ENCODE measurements around the gene ARHGAP26. TPM values are rescaled to one million over a fixed set of nuclear protein-coding genes. Genes with fewer than 3 reads are reported as not detected.

ARHGAP26 gene
- total and polyA plus RNA-seq, 9 donors = 1.9 to 47.1 (median 12.0) TPM

- Histone ChIP-seq H3K4me1 (ENCODE audit: insufficient read depth) (no peaks in the 10 kb centered on the region), H3K27ac (no peak overlapping the region), H3K9me3 (no peaks in the 10 kb centered on the region), H3K36me3 (no peaks in the 10 kb centered on the region), H3K27me3 (no peaks in the 10 kb centered on the region), H3K4me3 (no peak overlapping the region)
- intact Hi-C loops (cut with DNase I) = no loop called here
- WGBS, 3 donors = 51 to 62% (median 62%) methylated on average over 8 of the region's 8 CpGs
- TF ChIP-seq EP300 (IDR thresholded peaks at IDR 0.05) = no peak
- TF ChIP-seq, protein P1, sequence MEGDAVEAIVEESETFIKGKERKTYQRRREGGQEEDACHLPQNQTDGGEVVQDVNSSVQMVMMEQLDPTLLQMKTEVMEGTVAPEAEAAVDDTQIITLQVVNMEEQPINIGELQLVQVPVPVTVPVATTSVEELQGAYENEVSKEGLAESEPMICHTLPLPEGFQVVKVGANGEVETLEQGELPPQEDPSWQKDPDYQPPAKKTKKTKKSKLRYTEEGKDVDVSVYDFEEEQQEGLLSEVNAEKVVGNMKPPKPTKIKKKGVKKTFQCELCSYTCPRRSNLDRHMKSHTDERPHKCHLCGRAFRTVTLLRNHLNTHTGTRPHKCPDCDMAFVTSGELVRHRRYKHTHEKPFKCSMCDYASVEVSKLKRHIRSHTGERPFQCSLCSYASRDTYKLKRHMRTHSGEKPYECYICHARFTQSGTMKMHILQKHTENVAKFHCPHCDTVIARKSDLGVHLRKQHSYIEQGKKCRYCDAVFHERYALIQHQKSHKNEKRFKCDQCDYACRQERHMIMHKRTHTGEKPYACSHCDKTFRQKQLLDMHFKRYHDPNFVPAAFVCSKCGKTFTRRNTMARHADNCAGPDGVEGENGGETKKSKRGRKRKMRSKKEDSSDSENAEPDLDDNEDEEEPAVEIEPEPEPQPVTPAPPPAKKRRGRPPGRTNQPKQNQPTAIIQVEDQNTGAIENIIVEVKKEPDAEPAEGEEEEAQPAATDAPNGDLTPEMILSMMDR (IDR thresholded peaks at IDR 0.05) = no peak
- TF ChIP-seq POLR2A (IDR thresholded peaks at IDR 0.05) = no peak
- DNase-seq = no peak
Measured at GRCh38 chr5:142915813-142916424, 145.7 kb downstream of the ARHGAP26 start.

- intact Hi-C loops (cut with DNase I) = no loop called here
- 85 to 90% (median 87%) methylated on average over 7 of the region's 7 CpGs for WGBS, 3 donors
Measured at GRCh38 chr5:142918959-142919635, 148.9 kb downstream of the ARHGAP26 start.

DNA sequence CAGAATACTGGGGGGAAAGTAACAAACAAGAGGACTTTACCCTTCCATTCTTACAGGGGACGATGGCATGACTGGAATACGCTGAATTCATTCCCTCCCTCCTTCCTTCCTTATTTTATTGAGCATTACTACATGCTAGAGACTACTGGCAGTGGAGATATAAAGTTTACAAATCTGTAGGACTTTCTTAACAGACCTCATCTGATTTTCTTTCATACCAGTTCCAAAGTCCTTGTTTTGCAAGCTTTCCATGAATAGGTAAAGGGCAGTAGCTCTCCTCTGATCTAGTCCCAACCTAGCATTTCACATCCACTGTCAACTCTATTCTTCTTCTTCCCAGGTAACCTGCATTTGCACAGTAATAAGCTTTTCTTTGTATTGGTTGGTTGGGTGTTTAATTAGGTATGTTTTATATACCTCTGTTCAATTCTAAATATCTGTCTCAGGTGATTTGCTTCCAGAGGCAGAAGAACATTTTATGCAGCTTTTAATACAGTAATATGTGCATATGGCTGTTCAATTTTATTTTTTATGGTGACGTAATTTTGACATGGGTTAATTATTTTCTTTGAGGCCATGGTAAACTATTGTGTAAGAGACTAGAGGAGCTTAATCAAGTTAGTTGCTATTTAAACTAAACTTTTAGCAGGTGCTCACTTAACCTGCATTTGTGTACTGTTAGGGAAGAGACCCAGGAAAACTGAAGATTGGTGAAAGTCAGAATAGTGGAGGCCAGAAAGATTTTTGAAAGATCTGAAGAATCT, 150.9 kb downstream of the ARHGAP26 start:
- Histone ChIP-seq H3K36me3 (no peaks in the 10 kb centered on the region), H3K27me3 (no peaks in the 10 kb centered on the region), H3K4me3 (no peak overlapping the region), H3K27ac (no peak overlapping the region), H3K4me1 (ENCODE audit: insufficient read depth) (no peaks in the 10 kb centered on the region), H3K9me3 (no peaks in the 10 kb centered on the region)
- no peak for DNase-seq
- 77 to 95% (median 87%) methylated on average over 3 of the region's 3 CpGs for WGBS, 3 donors
- intact Hi-C loops (cut with DNase I) = loop anchor here in 2 of 4 donors (5.0 to 10.0 kb wide), 2 partner anchors 904 to 906 kb away; no protein-coding TSS in a partner anchor
- TF ChIP-seq, protein P1 (IDR thresholded peaks at IDR 0.05) = no peak
- TF ChIP-seq POLR2A (IDR thresholded peaks at IDR 0.05) (no peak), EP300 (IDR thresholded peaks at IDR 0.05) (no peak)

More at GRCh38 chr5:142918959-142919635, 148.9 kb downstream of the ARHGAP26 start:
- H3K36me3 ChIP-seq = no peaks in the 10 kb centered on the region
- no peak overlapping the region for H3K4me3 ChIP-seq
- H3K27ac ChIP-seq = no peak overlapping the region
- H3K4me1 ChIP-seq (ENCODE audit: insufficient read depth) = no peaks in the 10 kb centered on the region
- H3K27me3 ChIP-seq = no peaks in the 10 kb centered on the region
- TF ChIP-seq POLR2A (IDR thresholded peaks at IDR 0.05) = no peak
- TF ChIP-seq, protein P1 (IDR thresholded peaks at IDR 0.05) = no peak
- no peak for TF ChIP-seq EP300 (IDR thresholded peaks at IDR 0.05)
- no peak for DNase-seq
- H3K9me3 ChIP-seq = no peaks in the 10 kb centered on the region

- Histone ChIP-seq H3K4me3 (no peak overlapping the region), H3K36me3 (no peaks in the 10 kb centered on the region), H3K9me3 (no peaks in the 10 kb centered on the region), H3K27me3 (no peaks in the 10 kb centered on the region), H3K4me1 (ENCODE audit: insufficient read depth) (no peaks in the 10 kb centered on the region), H3K27ac (no peak overlapping the region)
- DNase-seq = no peak
- intact Hi-C loops (cut with DNase I) = loop anchor here in 2 of 4 donors (5.0 to 10.0 kb wide), 2 partner anchors 902 to 905 kb away; no protein-coding TSS in a partner anchor
- no peak for TF ChIP-seq EP300 (IDR thresholded peaks at IDR 0.05)
- TF ChIP-seq, protein P1 (IDR thresholded peaks at IDR 0.05) = peak in 2 of 3 donors; percentile 47 to 49
- 63 to 70% (median 68%) methylated on average over 1 of the region's 1 CpG for WGBS, 3 donors
Measured at GRCh38 chr5:142922223-142922952, 152.2 kb downstream of the ARHGAP26 start.
